Erythroblast (primary cell): ENCODE data around the gene SLMAP.
"Not testable (repeated sequence)": the region's sequence is repeated elsewhere in the genome, so short reads cannot be mapped to it uniquely, and the experiment has no call there.

Experiments
- DNase-seq, 2 experiments: peaks; one replicate each; lab custom pipeline; 2025; lab: John Stamatoyannopoulos, UW
- GATA1 ChIP-seq: IDR thresholded peaks from 2 replicates; pipeline ENCODE4 v1.6.1; 2011; ENCODE audit warnings: low read depth, mild to moderate bottlenecking, control low read depth, low read length, moderate library complexity
- POLR2A ChIP-seq: IDR thresholded peaks from 2 replicates; pipeline ENCODE4 v1.6.1; 2011; ENCODE audit warnings: mild to moderate bottlenecking, low read length

The SLMAP gene

GRCh38 chr3:57840473-57840872, 84.4 kb downstream of the SLMAP start:
- TF ChIP-seq GATA1 = no peak
- TF ChIP-seq POLR2A = no peak
- DNase-seq = no peak

DNA sequence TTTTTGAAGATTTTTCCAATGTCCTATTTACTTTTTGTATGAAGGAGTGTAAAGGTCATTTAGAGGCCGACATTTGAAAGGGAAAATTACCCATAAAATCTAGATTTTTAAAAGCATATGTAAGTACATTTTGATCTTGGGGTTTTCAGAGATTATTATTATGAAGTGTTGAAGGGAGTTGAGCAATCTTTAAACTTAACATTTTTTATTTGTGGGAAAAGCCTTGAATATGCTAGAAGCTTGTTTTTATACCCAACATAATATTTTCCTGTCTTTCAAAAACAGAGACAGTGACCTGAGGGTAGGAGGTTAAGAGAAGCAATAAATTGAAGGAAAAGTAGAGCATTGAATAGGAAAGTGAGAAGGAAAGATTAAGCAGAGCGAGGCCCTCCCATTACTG, 85.7 kb downstream of the SLMAP start:
- no peak for DNase-seq
- TF ChIP-seq POLR2A (no peak), GATA1 (no peak)

GRCh38 chr3:57848177-57848738, 92.1 kb downstream of the SLMAP start:
- TF ChIP-seq POLR2A (no peak), GATA1 (no peak)
- no peak for DNase-seq

- no peak for DNase-seq
- TF ChIP-seq GATA1 (no peak), POLR2A (no peak)
Measured at GRCh38 chr3:57851304-57851703, 95.2 kb downstream of the SLMAP start.

GRCh38 chr3:57852896-57853295, 96.8 kb downstream of the SLMAP start:
- peak in 1 of 2 experiments; percentile 17 for DNase-seq
- TF ChIP-seq POLR2A = no peak
- TF ChIP-seq GATA1 = no peak

- DNase-seq = peak in 1 of 2 experiments; percentile 5
- TF ChIP-seq GATA1 = no peak
- no peak for TF ChIP-seq POLR2A
Measured at GRCh38 chr3:57855281-57855680, 99.2 kb downstream of the SLMAP start.

DNA sequence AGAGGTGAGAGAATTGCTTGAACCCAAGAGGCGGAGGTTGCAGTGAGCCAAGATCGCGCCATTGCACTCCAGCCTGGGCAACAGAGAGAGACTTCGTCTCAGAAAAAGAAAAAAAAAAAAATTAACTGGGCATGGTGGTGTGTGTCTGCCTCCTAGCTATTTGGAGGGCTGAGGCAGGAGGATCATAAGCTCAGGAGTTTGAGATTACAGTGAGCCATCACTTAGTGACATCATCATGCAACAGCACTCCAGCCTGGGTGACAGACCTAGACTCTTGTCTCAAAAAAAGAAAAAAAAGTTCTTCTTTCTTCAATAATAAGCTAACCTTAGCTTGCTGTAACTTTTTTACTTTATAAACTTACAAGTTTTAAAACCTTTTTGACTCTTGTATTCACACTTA, 99.8 kb downstream of the SLMAP start:
- no peak for TF ChIP-seq GATA1
- no peak for TF ChIP-seq POLR2A

GRCh38 chr3:57856675-57857074, 100.6 kb downstream of the SLMAP start:
- DNase-seq = peak; percentile 43 to 59
- TF ChIP-seq GATA1 (no peak), POLR2A (no peak)

More for the DNA sequence above, 99.8 kb downstream of the SLMAP start:
- DNase-seq = peak; percentile 28 to 71

- no peak for DNase-seq
- TF ChIP-seq GATA1 (no peak), POLR2A (no peak)
Measured at GRCh38 chr3:57862894-57863293, 106.8 kb downstream of the SLMAP start.

- TF ChIP-seq GATA1 (no peak), POLR2A (no peak)
Measured at GRCh38 chr3:57863380-57863779, 107.3 kb downstream of the SLMAP start.

DNA sequence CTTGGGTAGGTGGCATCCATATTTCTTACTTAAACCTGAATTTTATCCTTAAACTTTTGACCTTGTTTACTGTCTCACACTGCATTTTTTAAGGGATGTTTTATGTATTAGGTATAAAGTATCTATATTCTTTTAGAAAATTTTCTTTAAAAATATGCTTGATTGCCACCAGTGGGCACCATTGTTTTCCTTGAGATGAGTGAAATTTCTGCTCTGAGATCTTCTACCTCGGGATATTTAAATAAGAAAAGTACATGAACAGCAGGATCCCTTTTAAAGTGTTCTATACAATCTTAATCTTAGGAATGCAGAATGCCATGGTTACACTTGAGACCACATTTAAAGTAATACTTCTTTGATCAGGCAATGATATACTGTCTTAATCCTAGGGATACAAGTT, 108.7 kb downstream of the SLMAP start:
- peak; percentile 3 to 33 for DNase-seq
- no peak for TF ChIP-seq POLR2A
- TF ChIP-seq GATA1 = no peak

More at GRCh38 chr3:57863380-57863779, 107.3 kb downstream of the SLMAP start:
- no peak for DNase-seq

GRCh38 chr3:57869110-57869509, 113.0 kb downstream of the SLMAP start:
- not testable (repeated sequence) for DNase-seq

DNA sequence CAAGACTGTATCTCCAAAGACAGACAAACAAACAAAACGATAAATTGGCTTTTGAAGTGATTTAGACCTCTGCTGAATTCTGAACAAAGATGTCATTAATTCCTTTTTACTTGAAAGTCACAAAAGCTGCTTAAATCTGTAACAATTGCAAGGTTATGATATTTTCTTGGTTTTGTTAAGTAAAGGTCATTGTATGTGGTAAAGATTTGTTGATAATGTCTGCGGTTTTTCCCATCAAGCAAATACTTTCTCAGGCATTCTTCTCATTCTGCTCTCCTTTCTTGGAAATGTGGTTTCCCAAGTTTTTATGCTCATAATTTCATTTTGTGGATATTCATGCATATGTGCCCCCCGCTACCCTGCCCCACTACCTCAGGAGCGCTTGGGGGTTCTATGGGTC, 116.5 kb downstream of the SLMAP start:
- DNase-seq = no peak
- TF ChIP-seq GATA1 = no peak
- TF ChIP-seq POLR2A = no peak

GRCh38 chr3:57876632-57877031, 120.5 kb downstream of the SLMAP start:
- DNase-seq = no peak
- TF ChIP-seq GATA1 (no peak), POLR2A (no peak)

GRCh38 chr3:57877116-57877515, 121.0 kb downstream of the SLMAP start:
- no peak for TF ChIP-seq GATA1
- no peak for DNase-seq

DNA sequence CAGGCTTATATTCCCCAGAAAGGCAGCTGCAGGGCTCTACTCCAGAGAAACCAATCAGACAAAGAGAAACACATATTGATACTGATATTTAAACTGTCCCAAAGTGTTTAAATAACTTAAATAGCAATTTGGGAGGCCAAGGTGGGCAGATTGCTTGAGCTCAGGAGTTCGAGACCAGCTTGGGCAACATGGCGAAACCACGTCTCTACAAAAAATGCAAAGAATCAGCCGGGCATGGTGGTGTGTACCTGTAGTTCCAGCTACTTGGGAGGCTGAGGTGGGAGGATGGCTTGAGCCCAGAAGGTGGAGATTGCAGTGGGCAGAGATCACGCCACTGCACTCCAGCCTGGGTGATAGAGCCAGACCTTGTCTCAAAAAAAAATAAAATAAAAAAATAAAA, 128.3 kb downstream of the SLMAP start:
- not testable (repeated sequence) for DNase-seq
